CD4-positive, alpha-beta T cell treated with Interleukin-21 for 1 hour (primary cell): ENCODE results near the gene B9D2.

Source experiments
- DNase-seq: peaks from one replicate; pipeline ENCODE4 v3.0.0-alpha.2; 2020

Gene B9D2

GRCh38 chr19:41327076-41327575 is 36.8 kb downstream of the B9D2 start:
- peak; percentile 53 for DNase-seq

GRCh38 chr19:41325947-41326706 is 37.8 kb downstream of the B9D2 start:
- DNase-seq, result peak; percentile 28

- no peak for DNase-seq
Observed at GRCh38 chr19:41325640-41325946, 38.4 kb downstream of the B9D2 start.

GRCh38 chr19:41324921-41325639 is 38.9 kb downstream of the B9D2 start:
- DNase-seq, result no peak

GRCh38 chr19:41324231-41324702 is 39.7 kb downstream of the B9D2 start:
- no peak for DNase-seq

- no peak for DNase-seq
Observed at GRCh38 chr19:41323430-41324125, 40.4 kb downstream of the B9D2 start.

- DNase-seq, result no peak
Observed at GRCh38 chr19:41323023-41323422, 40.9 kb downstream of the B9D2 start.

GRCh38 chr19:41322451-41322850 is 41.5 kb downstream of the B9D2 start:
- DNase-seq, result no peak

GRCh38 chr19:41321600-41322270 is 42.2 kb downstream of the B9D2 start:
- DNase-seq, result peak; percentile 30

- DNase-seq, result no peak
Observed at GRCh38 chr19:41321204-41321599, 42.7 kb downstream of the B9D2 start.

GRCh38 chr19:41320568-41320967 is 43.4 kb downstream of the B9D2 start:
- no peak for DNase-seq

- no peak for DNase-seq
Observed at GRCh38 chr19:41320185-41320518, 43.8 kb downstream of the B9D2 start.

- DNase-seq, result no peak
Observed at GRCh38 chr19:41319500-41320184, 44.3 kb downstream of the B9D2 start.

- DNase-seq, result no peak
Observed at GRCh38 chr19:41318696-41319499, 45.1 kb downstream of the B9D2 start.

GRCh38 chr19:41316306-41316920 is 47.5 kb downstream of the B9D2 start:
- DNase-seq, result no peak

- DNase-seq, result no peak
Observed at GRCh38 chr19:41311613-41312012, 52.3 kb downstream of the B9D2 start.

- no peak for DNase-seq
Observed at GRCh38 chr19:41311072-41311471, 52.9 kb downstream of the B9D2 start.

GRCh38 chr19:41310033-41310831 is 53.7 kb downstream of the B9D2 start, which contains the start of gene CCDC97:
Gene CCDC97 (plus strand): TSS chr19:41310172. CDS start chr19:41310311, 139 bp downstream.
- peak; percentile 91 for DNase-seq

GRCh38 chr19:41309180-41310032 is 54.5 kb downstream of the B9D2 start:
- DNase-seq, result no peak
